Upper lobe of left lung (tissue), 6 donors: ENCODE data around the gene DYRK1A. TPM values are rescaled to one million over a fixed set of nuclear protein-coding genes. Genes with fewer than 3 reads are reported as not detected.

ENCODE experiments used
- ATAC-seq, 2 donors: fragments of 200-7000 bp; cut with Tn5 transposase; one replicate each; pipeline ENCODE4 v1.9.1; 2022; ENCODE audit warnings: mild to moderate bottlenecking in 2 of 2, moderate library complexity in 2 of 2; ENCODE audit not compliant: low FRiP score in 2 of 2
- DNase-seq, 2 donors: peaks; one replicate each; pipeline ENCODE4 v3.0.0-alpha.2; 2019 to 2020
- H3K27ac ChIP-seq, 4 donors: fragments of 200-600 bp; sonication (generic); one replicate each; pipeline ENCODE4 v1.5.1; 2016 to 2019
- H3K27me3 ChIP-seq, 4 donors: fragments of 200-600 bp; sonication (generic); one replicate each; pipeline ENCODE4 v1.5.1; 2017 to 2019
- H3K36me3 ChIP-seq, 4 donors: fragments of 200-600 bp; sonication (generic); one replicate each; pipeline ENCODE4 v1.5.1; 2016 to 2019
- H3K4me1 ChIP-seq, 4 donors: fragments of 200-600 bp; sonication (generic); one replicate each; pipeline ENCODE4 v1.5.1; 2018 to 2019
- H3K4me3 ChIP-seq, 4 donors: fragments of 200-600 bp; sonication (generic); one replicate each; pipeline ENCODE4 v1.5.1; 2017 to 2019; ENCODE audit warnings: mild to moderate bottlenecking in 2 of 4, moderate library complexity in 1 of 4
- H3K9me3 ChIP-seq, 4 donors: fragments of 200-600 bp; sonication (generic); one replicate each; pipeline ENCODE4 v1.5.1; 2018 to 2019
- CTCF ChIP-seq, 6 experiments: fragments of 450-650 bp in 4 of 6; fragments of 200-600 bp in 2 of 6; sonication (generic) in 2 of 6; IDR thresholded peaks; one replicate each; pipeline ENCODE4 v1.5.1; 2016 to 2019; ENCODE audit warnings: antibody characterized with exemption in 6 of 6
- EP300 ChIP-seq, 4 donors: sonication (generic); formaldehyde crosslinking; IDR thresholded peaks; one replicate each; pipeline ENCODE4 v1.5.1; 2017; ENCODE audit warnings: antibody characterized with exemption in 4 of 4, control low read depth in 2 of 4
- POLR2A ChIP-seq, 4 donors: fragments of 450-650 bp; IDR thresholded peaks; one replicate each; pipeline ENCODE4 v1.5.1; 2016 to 2017; ENCODE audit warnings: antibody characterized with exemption in 4 of 4, mild to moderate bottlenecking in 2 of 4
- POLR2AphosphoS5 ChIP-seq, 2 donors: sonication (generic); formaldehyde crosslinking; IDR thresholded peaks; one replicate each; pipeline ENCODE4 v1.5.1; 2017; ENCODE audit warnings: antibody characterized with exemption in 2 of 2
- WGBS, 2 donors: methylation state at CpG; one replicate each; pipeline ENCODE4 v1.1.5; 2017 to 2018; 5-methylcytosine and 5-hydroxymethylcytosine counted together
- total RNA-seq, 6 donors: library from RNA; depleted of rRNA in 4 of 6; stranded (reverse); fragments of >200 nt in 4 of 6; gene quantifications; one replicate each; pipeline versions ENCODE4 v1.1.0 to v1.2.1, GENCODE V29; 2016 to 2021
- donor health status: DM: no; HTN: no; CAD: no; lungs with moderate emphysema.
- donor health status: DM: no; HTN: yes; CAD: no; lungs with severe emphysema.

DYRK1A gene
- total RNA-seq, 6 donors from 2014 or later, result 64.1 to 116 (median 83.2) TPM

GRCh38 chr21:37348664-37349063 is 17.9 kb upstream of the DYRK1A start:
- WGBS, 2 donors, result 64 to 74% methylated on average over 2 of the region's 2 CpGs
- ATAC-seq (no peak), DNase-seq (no peak)
- TF ChIP-seq CTCF (IDR thresholded peaks at IDR 0.05) (no peak), POLR2A (IDR thresholded peaks at IDR 0.05) (no peak), POLR2AphosphoS5 (IDR thresholded peaks at IDR 0.05) (no peak), EP300 (IDR thresholded peaks at IDR 0.05) (no peak)
- Histone ChIP-seq H3K36me3 (no peaks in the 10 kb centered on the region), H3K27ac (no peak overlapping the region), H3K27me3 (no peaks in the 10 kb centered on the region), H3K4me1 (no peaks in the 10 kb centered on the region), H3K4me3 (no peak overlapping the region), H3K9me3 (peaks cover 10 to 18% (median 15%) of the 10 kb centered on the region in 4 donors)

- H3K36me3 ChIP-seq, result no peaks in the 10 kb centered on the region
- ATAC-seq, result no peak
- H3K4me1 ChIP-seq, result no peaks in the 10 kb centered on the region
- peaks cover 10 to 18% (median 15%) of the 10 kb centered on the region in 4 donors for H3K9me3 ChIP-seq
- H3K27me3 ChIP-seq, result no peaks in the 10 kb centered on the region
- no peak for TF ChIP-seq EP300 (IDR thresholded peaks at IDR 0.05)
- DNase-seq, result no peak
- H3K4me3 ChIP-seq, result no peak overlapping the region
- no peak overlapping the region for H3K27ac ChIP-seq
Observed at GRCh38 chr21:37350472-37350871, 16.1 kb upstream of the DYRK1A start.

GRCh38 chr21:37356706-37357105 is 9.9 kb upstream of the DYRK1A start:
- Histone ChIP-seq H3K4me1 (peaks cover 0 to 15% (median 6%) of the 10 kb centered on the region in 4 donors), H3K27me3 (no peaks in the 10 kb centered on the region), H3K4me3 (no peak overlapping the region), H3K27ac (no peak overlapping the region), H3K36me3 (no peaks in the 10 kb centered on the region), H3K9me3 (no peaks in the 10 kb centered on the region)
- TF ChIP-seq EP300 (IDR thresholded peaks at IDR 0.05) (no peak), POLR2A (IDR thresholded peaks at IDR 0.05) (no peak), POLR2AphosphoS5 (IDR thresholded peaks at IDR 0.05) (no peak), CTCF (IDR thresholded peaks at IDR 0.05) (no peak)
- DNase-seq (no peak), ATAC-seq (no peak)
- 56 to 58% methylated on average over 5 of the region's 5 CpGs for WGBS, 2 donors

GRCh38 chr21:37357691-37358090 is 8.9 kb upstream of the DYRK1A start:
- peak overlapping the region in 2 of 4 donors; percentile 46 to 54 for H3K27ac ChIP-seq
- TF ChIP-seq EP300 (IDR thresholded peaks at IDR 0.05), result no peak
- TF ChIP-seq CTCF (IDR thresholded peaks at IDR 0.05), result no peak
- TF ChIP-seq POLR2A (IDR thresholded peaks at IDR 0.05), result no peak
- TF ChIP-seq POLR2AphosphoS5 (IDR thresholded peaks at IDR 0.05), result no peak
- no peaks in the 10 kb centered on the region for H3K27me3 ChIP-seq
- no peaks in the 10 kb centered on the region for H3K9me3 ChIP-seq
- 57 to 60% methylated on average over 4 of the region's 4 CpGs for WGBS, 2 donors
- H3K4me3 ChIP-seq, result no peak overlapping the region
- H3K4me1 ChIP-seq, result peaks cover 0 to 15% (median 6%) of the 10 kb centered on the region in 4 donors
- H3K36me3 ChIP-seq, result no peaks in the 10 kb centered on the region
- no peak for DNase-seq
- ATAC-seq, result no peak

- Histone ChIP-seq H3K27me3 (no peaks in the 10 kb centered on the region), H3K4me1 (peaks cover 0 to 15% (median 6%) of the 10 kb centered on the region in 4 donors), H3K36me3 (no peaks in the 10 kb centered on the region), H3K4me3 (no peak overlapping the region), H3K9me3 (no peaks in the 10 kb centered on the region), H3K27ac (peak overlapping the region in 3 of 4 donors; percentile 24 to 54 (median 46))
- no peak for DNase-seq
- TF ChIP-seq CTCF (IDR thresholded peaks at IDR 0.05) (no peak), EP300 (IDR thresholded peaks at IDR 0.05) (peak in 1 of 4 donors; percentile 5), POLR2A (IDR thresholded peaks at IDR 0.05) (no peak), POLR2AphosphoS5 (IDR thresholded peaks at IDR 0.05) (peak; percentile 48 to 57)
- 25 to 28% methylated on average over 7 of the region's 7 CpGs for WGBS, 2 donors
- ATAC-seq, result peak in 1 of 2 donors; percentile 69
Observed at GRCh38 chr21:37358397-37358796, 8.2 kb upstream of the DYRK1A start.
